ENCODE data around the gene PABPN1. TPM values are rescaled to one million over a fixed set of nuclear protein-coding genes. Genes with fewer than 3 reads are reported as not detected.

The PABPN1 gene
- total and polyA plus RNA-seq, 2 of the 13 experiments (the other 11 are each of a cell fraction or from before 2014, with no cell fraction given): 233 to 524 TPM

GRCh38 chr14:23286020-23286901, 35.0 kb upstream of the PABPN1 start, which contains the start of gene HOMEZ (continued):
- TF ChIP-seq RNF2 (conservative IDR thresholded peaks at IDR 0.05; ENCODE audit: low read depth) (peak; percentile 54; the same call in 1 of the 2 replicates), CCDC6 (CRISPR knock-in tag; IDR thresholded peaks at IDR 0.05) (peak; percentile 82), SMARCC2 (IDR thresholded peaks at IDR 0.05) (no peak), KLF9 (CRISPR knock-in tag; IDR thresholded peaks at IDR 0.05; ENCODE audit: low read depth) (no peak; the same call in 1 of the 2 replicates), ZNF646 (CRISPR knock-in tag; IDR thresholded peaks at IDR 0.05) (no peak), ZNF710 (CRISPR knock-in tag; IDR thresholded peaks at IDR 0.05; ENCODE audit: borderline replicate concordance) (peak; percentile 95), ZNF282 (IDR thresholded peaks at IDR 0.05; ENCODE audit: partially characterized antibody) (no peak), MXI1 (IDR thresholded peaks at IDR 0.05; ENCODE audit: borderline replicate concordance, low read depth, low read length) (peak; percentile 35; the same call in 1 of the 3 replicates), MEIS2 (CRISPR knock-in tag; IDR thresholded peaks at IDR 0.05) (peak; percentile 63), MLLT10 (CRISPR knock-in tag; IDR thresholded peaks at IDR 0.05) (no peak), ZNF776 (CRISPR knock-in tag; IDR thresholded peaks at IDR 0.05) (0 out of 2 replicates have a peak, but pooled peaks have one; percentile 63), SOX5 (CRISPR knock-in tag; IDR thresholded peaks at IDR 0.05; ENCODE audit: borderline replicate concordance) (peak; percentile 44), RXRA (CRISPR knock-in tag; IDR thresholded peaks at IDR 0.05) (peak; percentile 77), ZSCAN9 (CRISPR knock-in tag; IDR thresholded peaks at IDR 0.05; ENCODE audit: borderline replicate concordance) (no peak; the same call in 1 of the 2 replicates), ZNF326 (CRISPR knock-in tag; IDR thresholded peaks at IDR 0.05; ENCODE audit: borderline replicate concordance) (no peak), XBP1 (CRISPR knock-in tag; IDR thresholded peaks at IDR 0.05) (no peak), ZNF740 (CRISPR knock-in tag; IDR thresholded peaks at IDR 0.05) (peak; percentile 100), ZNF34 (CRISPR knock-in tag; IDR thresholded peaks at IDR 0.05; ENCODE audit: borderline replicate concordance) (peak; percentile 97; the same call in 1 of the 2 replicates), DNMT1 (CRISPR knock-in tag; IDR thresholded peaks at IDR 0.05) (no peak; the same call in 1 of the 2 replicates), NFKBIZ (CRISPR knock-in tag; IDR thresholded peaks at IDR 0.05) (peak; percentile 75; the same call in 1 of the 2 replicates), ZNF720 (CRISPR knock-in tag; IDR thresholded peaks at IDR 0.05) (no peak), ATF7 (IDR thresholded peaks at IDR 0.05) (no peak), ATF7 (CRISPR knock-in tag; IDR thresholded peaks at IDR 0.05) (peak; percentile 77)
